ENCODE measurements around the gene SF3B2.
"Not testable (repeated sequence)": the region's sequence is repeated elsewhere in the genome, so short reads cannot be mapped to it uniquely, and the experiment has no call there.

Gene SF3B2

DNA sequence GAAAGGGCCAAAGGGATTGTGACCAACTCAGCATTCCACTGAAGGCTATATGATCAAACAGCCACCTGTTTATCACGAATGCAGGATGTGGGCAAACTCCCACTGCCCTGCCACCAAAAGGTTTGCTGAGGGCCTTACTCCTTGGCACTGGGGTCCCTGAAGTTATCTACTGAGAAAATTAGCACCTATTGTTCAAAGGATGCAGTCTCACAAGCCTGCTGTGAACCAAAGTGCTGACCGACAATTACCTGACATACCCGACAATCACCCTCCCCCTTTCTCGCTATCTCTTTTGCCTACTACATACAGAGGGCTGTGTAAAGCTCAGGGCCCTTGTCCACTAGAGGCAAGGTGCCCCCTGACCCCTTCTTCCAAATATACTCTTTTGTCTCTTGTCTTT lies 42.1 kb upstream of the SF3B2 start:
- peaks cover 17% of the 10 kb centered on the region for H3K27me3 ChIP-seq (ENCODE audit: control insufficient read depth, insufficient read depth, low read length)
- H3K36me3 ChIP-seq (ENCODE audit: control insufficient read depth, insufficient read depth, low read length); H3K9ac ChIP-seq (ENCODE audit: low read depth, low read length); H3K4me3 ChIP-seq (ENCODE audit: low read depth, low read length); H3K9me3 ChIP-seq (ENCODE audit: control insufficient read depth, insufficient read depth, low read length); H3K4me1 ChIP-seq (ENCODE audit: control insufficient read depth, insufficient read depth, low read length); H3K27ac ChIP-seq (ENCODE audit: low read depth, low read length): not testable (repeated sequence)

DNA sequence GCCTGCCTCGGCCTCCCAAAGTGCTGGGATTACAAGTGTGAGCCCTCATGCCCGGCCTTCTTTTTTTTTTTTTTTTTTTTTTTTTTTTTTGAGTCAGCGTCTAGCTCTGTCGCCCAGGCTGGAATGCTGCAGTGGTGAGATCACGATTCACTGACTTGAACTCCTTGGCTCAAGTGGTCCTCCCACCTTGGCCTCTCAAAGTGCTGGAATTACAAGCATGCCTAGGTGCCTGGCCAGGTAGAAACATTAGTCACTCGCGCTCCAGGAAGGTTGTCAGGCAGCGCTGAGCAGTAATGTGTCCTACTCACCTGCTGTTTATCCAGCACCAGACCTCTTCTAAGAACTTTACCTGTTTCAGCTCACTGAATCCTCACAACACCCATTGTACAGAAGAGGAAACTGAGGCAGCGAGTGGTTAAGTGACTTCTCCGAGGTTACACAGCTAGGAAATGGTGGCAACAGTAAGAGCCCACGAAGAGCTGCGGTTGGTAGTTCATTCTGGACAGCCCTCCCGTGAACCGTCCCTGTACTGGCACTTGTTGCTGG lies 40.9 kb upstream of the SF3B2 start:
- peaks cover 17% of the 10 kb centered on the region for H3K27me3 ChIP-seq (ENCODE audit: control insufficient read depth, insufficient read depth, low read length)
- H3K9ac ChIP-seq (ENCODE audit: low read depth, low read length): no peak overlapping the region
- H3K4me3 ChIP-seq (ENCODE audit: low read depth, low read length): peak overlapping the region; percentile 51; the same call in 1 of the 2 replicates
- no peaks in the 10 kb centered on the region for H3K9me3 ChIP-seq (ENCODE audit: control insufficient read depth, insufficient read depth, low read length)
- H3K36me3 ChIP-seq (ENCODE audit: control insufficient read depth, insufficient read depth, low read length): no peaks in the 10 kb centered on the region
- no peak overlapping the region for H3K27ac ChIP-seq (ENCODE audit: low read depth, low read length)
- H3K4me1 ChIP-seq (ENCODE audit: control insufficient read depth, insufficient read depth, low read length): peaks cover 8% of the 10 kb centered on the region

- H3K4me3 ChIP-seq (ENCODE audit: low read depth, low read length): peak within 1 kb of the TSS; percentile 51; the same call in 1 of the 2 replicates
- no peaks in the 10 kb centered on the region for H3K9me3 ChIP-seq (ENCODE audit: control insufficient read depth, insufficient read depth, low read length)
- peaks cover 17% of the 10 kb centered on the region for H3K27me3 ChIP-seq (ENCODE audit: control insufficient read depth, insufficient read depth, low read length)
- H3K9ac ChIP-seq (ENCODE audit: low read depth, low read length): no peak within 1 kb of the TSS
- no peak within 1 kb of the TSS for H3K27ac ChIP-seq (ENCODE audit: low read depth, low read length)
- no peaks in the 10 kb centered on the region for H3K36me3 ChIP-seq (ENCODE audit: control insufficient read depth, insufficient read depth, low read length)
- H3K4me1 ChIP-seq (ENCODE audit: control insufficient read depth, insufficient read depth, low read length): peaks cover 5% of the 10 kb centered on the region
Observed at GRCh38 chr11:66011785-66012303, 40.3 kb upstream of the SF3B2 start, which contains the start of gene CST6. CST6 (plus strand) TSS chr11:66012008; CDS start chr11:66012045, 37 bp downstream.

GRCh38 chr11:66012371-66012945 lies 39.7 kb upstream of the SF3B2 start:
- no peak overlapping the region for H3K27ac ChIP-seq (ENCODE audit: low read depth, low read length)
- no peaks in the 10 kb centered on the region for H3K36me3 ChIP-seq (ENCODE audit: control insufficient read depth, insufficient read depth, low read length)
- H3K9me3 ChIP-seq (ENCODE audit: control insufficient read depth, insufficient read depth, low read length): no peaks in the 10 kb centered on the region
- 0 out of 2 replicates have a peak, but pooled peaks cover 2% of the 10 kb centered on the region for H3K4me1 ChIP-seq (ENCODE audit: control insufficient read depth, insufficient read depth, low read length)
- no peak overlapping the region for H3K9ac ChIP-seq (ENCODE audit: low read depth, low read length)
- H3K27me3 ChIP-seq (ENCODE audit: control insufficient read depth, insufficient read depth, low read length): peaks cover 17% of the 10 kb centered on the region
- peak overlapping the region; percentile 51; the same call in 1 of the 2 replicates for H3K4me3 ChIP-seq (ENCODE audit: low read depth, low read length)

DNA sequence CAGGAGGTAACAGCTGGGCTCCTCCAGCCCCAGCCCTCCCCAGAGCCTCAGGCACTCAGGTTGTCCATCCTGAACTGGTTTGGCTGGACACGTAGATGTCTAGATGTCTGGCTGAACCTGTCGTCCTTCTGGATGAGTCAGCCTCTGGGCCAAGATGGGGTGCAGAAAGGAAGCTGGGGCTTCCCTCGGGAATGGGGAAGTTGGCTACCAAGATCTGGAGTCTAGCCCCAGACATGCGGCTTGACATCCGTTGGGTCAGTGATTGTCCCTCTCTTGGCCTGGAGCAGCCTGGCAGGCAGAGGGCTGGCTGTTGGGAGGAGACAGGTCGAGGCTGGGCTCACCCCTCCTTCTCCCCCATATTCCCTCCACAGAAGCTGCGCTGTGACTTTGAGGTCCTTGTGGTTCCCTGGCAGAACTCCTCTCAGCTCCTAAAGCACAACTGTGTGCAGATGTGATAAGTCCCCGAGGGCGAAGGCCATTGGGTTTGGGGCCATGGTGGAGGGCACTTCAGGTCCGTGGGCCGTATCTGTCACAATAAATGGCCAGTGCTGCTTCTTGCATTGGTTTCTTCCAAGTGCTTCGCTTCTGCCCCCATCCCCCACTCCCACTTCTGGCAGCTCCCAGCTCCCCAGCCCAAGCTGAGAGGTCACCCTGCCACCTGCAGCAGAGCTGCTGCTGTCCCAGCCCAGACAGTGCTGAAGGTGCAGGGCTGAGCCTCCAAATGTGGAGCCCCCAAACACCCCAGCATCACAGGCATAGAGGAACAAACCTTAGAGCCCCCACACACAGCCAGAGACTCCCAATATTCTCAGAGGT lies 39.0 kb upstream of the SF3B2 start:
- Histone ChIP-seq H3K27ac (ENCODE audit: low read depth, low read length) (no peak overlapping the region), H3K4me1 (ENCODE audit: control insufficient read depth, insufficient read depth, low read length) (no peaks in the 10 kb centered on the region), H3K4me3 (ENCODE audit: low read depth, low read length) (no peak overlapping the region), H3K36me3 (ENCODE audit: control insufficient read depth, insufficient read depth, low read length) (no peaks in the 10 kb centered on the region), H3K9ac (ENCODE audit: low read depth, low read length) (no peak overlapping the region), H3K27me3 (ENCODE audit: control insufficient read depth, insufficient read depth, low read length) (peaks cover 17% of the 10 kb centered on the region), H3K9me3 (ENCODE audit: control insufficient read depth, insufficient read depth, low read length) (no peaks in the 10 kb centered on the region)

DNA sequence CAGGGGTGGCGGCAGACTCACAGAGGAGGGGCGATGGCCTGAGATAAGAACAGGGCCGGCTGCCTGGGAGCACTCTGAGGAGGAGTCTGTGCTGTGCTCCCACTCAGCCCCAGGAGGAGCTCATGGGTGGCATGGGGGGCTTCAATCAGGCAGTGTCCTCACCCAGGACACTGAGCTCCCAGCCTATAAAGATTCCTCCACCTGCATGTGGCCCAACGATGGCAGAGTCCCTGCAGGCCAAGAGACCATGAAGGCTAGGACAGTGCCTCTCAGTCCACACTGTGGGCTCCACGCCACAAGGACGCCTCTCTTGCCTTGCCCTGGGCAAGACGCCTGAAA lies 38.4 kb upstream of the SF3B2 start:
- H3K36me3 ChIP-seq (ENCODE audit: control insufficient read depth, insufficient read depth, low read length): no peaks in the 10 kb centered on the region
- H3K27ac ChIP-seq (ENCODE audit: low read depth, low read length): no peak overlapping the region
- peaks cover 17% of the 10 kb centered on the region for H3K27me3 ChIP-seq (ENCODE audit: control insufficient read depth, insufficient read depth, low read length)
- H3K9me3 ChIP-seq (ENCODE audit: control insufficient read depth, insufficient read depth, low read length): no peaks in the 10 kb centered on the region
- H3K4me3 ChIP-seq (ENCODE audit: low read depth, low read length): no peak overlapping the region
- no peak overlapping the region for H3K9ac ChIP-seq (ENCODE audit: low read depth, low read length)
- no peaks in the 10 kb centered on the region for H3K4me1 ChIP-seq (ENCODE audit: control insufficient read depth, insufficient read depth, low read length)

DNA sequence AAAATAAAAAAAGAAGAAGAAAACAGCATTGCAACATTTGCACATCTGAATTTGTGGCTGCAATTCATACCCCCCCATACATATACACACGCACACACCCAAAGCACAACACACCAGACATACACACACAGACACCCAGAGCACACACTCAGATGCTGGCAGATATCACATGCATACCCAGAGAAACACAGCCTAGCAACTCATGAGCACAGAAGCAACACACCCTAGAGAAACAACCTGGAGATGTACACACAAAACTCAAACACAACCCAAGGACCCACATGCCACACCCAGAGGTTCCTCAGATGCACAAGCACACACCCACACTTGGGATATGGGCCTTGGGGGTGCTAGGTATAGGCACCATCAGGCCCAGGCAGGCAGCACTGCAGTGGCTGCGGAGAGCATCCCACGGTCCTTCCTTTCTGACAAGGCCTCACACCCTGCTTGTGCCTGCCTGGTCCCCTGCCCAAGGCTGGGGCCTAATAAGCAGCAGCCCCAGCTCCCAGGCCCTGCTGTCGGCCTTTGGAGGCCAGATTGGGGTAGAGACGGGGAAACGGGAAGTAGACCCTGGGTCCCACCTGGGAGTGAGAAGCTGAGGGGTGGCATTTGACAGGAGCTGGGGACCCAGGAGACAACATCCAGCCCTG lies 37.2 kb upstream of the SF3B2 start:
- no peak overlapping the region for H3K27ac ChIP-seq (ENCODE audit: low read depth, low read length)
- no peaks in the 10 kb centered on the region for H3K4me1 ChIP-seq (ENCODE audit: control insufficient read depth, insufficient read depth, low read length)
- H3K27me3 ChIP-seq (ENCODE audit: control insufficient read depth, insufficient read depth, low read length): peaks cover 17% of the 10 kb centered on the region
- no peak overlapping the region for H3K9ac ChIP-seq (ENCODE audit: low read depth, low read length)
- H3K4me3 ChIP-seq (ENCODE audit: low read depth, low read length): no peak overlapping the region
- no peaks in the 10 kb centered on the region for H3K9me3 ChIP-seq (ENCODE audit: control insufficient read depth, insufficient read depth, low read length)
- H3K36me3 ChIP-seq (ENCODE audit: control insufficient read depth, insufficient read depth, low read length): no peaks in the 10 kb centered on the region

DNA sequence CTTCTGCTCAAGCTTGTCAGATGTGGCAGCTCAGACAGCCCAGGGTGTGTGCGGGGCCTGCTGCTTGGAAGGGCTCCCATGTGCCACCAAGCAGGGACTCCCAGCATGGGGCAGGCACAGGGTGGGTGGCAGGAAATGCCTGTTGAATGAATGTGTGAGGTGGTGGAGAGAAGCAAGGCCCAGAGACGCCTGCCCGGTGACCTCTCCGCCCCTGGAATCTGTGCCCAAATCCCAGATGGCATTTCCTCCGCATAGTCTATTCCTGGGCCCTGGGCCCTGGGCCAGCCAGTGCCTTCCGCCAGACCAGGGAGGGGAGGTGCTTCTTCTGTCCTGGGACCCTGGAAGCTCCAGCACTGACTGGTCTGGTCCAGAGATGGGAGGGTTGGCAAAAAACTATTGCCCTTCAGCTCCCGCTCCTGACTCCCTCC lies 36.7 kb upstream of the SF3B2 start:
- Histone ChIP-seq H3K27ac (ENCODE audit: low read depth, low read length) (no peak overlapping the region), H3K36me3 (ENCODE audit: control insufficient read depth, insufficient read depth, low read length) (no peaks in the 10 kb centered on the region), H3K9me3 (ENCODE audit: control insufficient read depth, insufficient read depth, low read length) (no peaks in the 10 kb centered on the region), H3K4me1 (ENCODE audit: control insufficient read depth, insufficient read depth, low read length) (no peaks in the 10 kb centered on the region), H3K4me3 (ENCODE audit: low read depth, low read length) (no peak overlapping the region), H3K9ac (ENCODE audit: low read depth, low read length) (no peak overlapping the region), H3K27me3 (ENCODE audit: control insufficient read depth, insufficient read depth, low read length) (peaks cover 17% of the 10 kb centered on the region)

DNA sequence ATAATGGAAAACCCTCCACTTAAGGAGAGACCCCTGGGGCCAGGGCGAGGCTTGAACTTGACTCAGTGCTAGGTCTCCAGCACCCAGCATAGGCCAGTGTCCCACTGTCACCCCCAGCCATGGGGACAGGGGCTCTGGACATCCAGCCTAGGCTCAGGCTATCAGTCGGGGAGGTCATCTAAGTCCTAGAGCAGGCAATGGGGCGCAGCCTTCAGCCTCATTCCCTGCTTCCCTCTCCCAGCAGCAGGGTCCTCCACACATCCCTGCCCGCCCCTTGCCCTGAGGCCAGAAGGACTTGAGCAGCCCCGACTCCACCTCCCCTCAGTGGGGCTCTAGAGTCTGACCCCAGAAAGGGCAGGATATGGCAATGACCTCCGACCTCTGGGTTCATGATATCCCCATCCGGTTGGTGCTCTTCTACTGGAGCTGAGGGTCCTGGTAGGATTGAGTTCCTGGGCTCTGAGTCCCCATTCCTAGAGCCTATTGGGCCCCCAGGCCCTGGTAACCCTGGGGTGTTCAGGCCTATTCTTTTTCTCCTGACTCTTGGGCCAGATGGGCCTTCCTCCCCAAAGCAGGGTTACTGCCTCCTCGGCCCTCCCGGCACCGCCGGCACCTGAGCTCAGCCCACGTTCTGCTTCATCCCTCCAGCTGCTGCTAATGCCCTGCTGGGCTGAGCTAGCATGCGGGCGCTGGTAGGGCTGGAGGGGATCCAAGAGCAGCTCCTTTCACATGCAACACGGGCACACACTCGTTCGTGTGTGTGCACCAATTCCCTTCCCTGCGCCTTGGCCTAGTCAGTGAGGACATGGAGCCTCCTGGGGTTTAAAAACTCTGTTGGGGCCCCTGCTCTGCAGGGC lies 36.0 kb upstream of the SF3B2 start:
- H3K36me3 ChIP-seq (ENCODE audit: control insufficient read depth, insufficient read depth, low read length): no peaks in the 10 kb centered on the region
- H3K4me1 ChIP-seq (ENCODE audit: control insufficient read depth, insufficient read depth, low read length): no peaks in the 10 kb centered on the region
- peaks cover 17% of the 10 kb centered on the region for H3K27me3 ChIP-seq (ENCODE audit: control insufficient read depth, insufficient read depth, low read length)
- H3K27ac ChIP-seq (ENCODE audit: low read depth, low read length): no peak overlapping the region
- no peak overlapping the region for H3K4me3 ChIP-seq (ENCODE audit: low read depth, low read length)
- H3K9ac ChIP-seq (ENCODE audit: low read depth, low read length): no peak overlapping the region
- no peaks in the 10 kb centered on the region for H3K9me3 ChIP-seq (ENCODE audit: control insufficient read depth, insufficient read depth, low read length)

DNA sequence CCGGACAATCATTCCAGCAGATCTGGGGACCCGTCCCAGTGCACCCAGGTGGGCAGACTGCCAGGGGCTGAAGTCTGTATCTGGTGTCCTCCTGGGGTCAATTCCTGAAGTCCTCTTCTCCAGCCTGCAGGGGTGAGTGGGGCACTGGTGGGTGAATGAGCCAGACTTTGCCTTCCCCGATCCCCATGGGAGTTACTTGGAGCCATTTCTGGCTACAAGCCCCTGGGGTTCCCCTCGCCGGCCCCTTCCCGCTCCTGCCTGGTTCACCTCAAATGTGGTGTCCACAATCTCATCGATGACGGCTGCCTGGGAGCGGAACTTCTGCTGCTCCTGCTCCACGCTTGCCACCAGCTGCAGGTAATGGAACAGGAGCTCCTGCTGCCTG lies 35.4 kb upstream of the SF3B2 start:
- H3K9me3 ChIP-seq (ENCODE audit: control insufficient read depth, insufficient read depth, low read length): no peaks in the 10 kb centered on the region
- H3K9ac ChIP-seq (ENCODE audit: low read depth, low read length): no peak overlapping the region
- H3K36me3 ChIP-seq (ENCODE audit: control insufficient read depth, insufficient read depth, low read length): no peaks in the 10 kb centered on the region
- peaks cover 16% of the 10 kb centered on the region for H3K27me3 ChIP-seq (ENCODE audit: control insufficient read depth, insufficient read depth, low read length)
- no peak overlapping the region for H3K4me3 ChIP-seq (ENCODE audit: low read depth, low read length)
- no peak overlapping the region for H3K27ac ChIP-seq (ENCODE audit: low read depth, low read length)
- H3K4me1 ChIP-seq (ENCODE audit: control insufficient read depth, insufficient read depth, low read length): no peaks in the 10 kb centered on the region

Data from HUES48 (cell line).